A549 treated with AZD9567 at 1 μM for 4 hours (cell line): Measurements from ENCODE around the gene PSME4. TPM values are rescaled to one million over a fixed set of nuclear protein-coding genes. Genes with fewer than 3 reads are reported as not detected.

ENCODE experiments used
- total RNA-seq: library from RNA; stranded (reverse); fragments of 200-300 nt; extraction: Qiagen RNA extraction; gene quantifications from 5 replicates; pipeline ENCODE4 v1.2.3, GENCODE V29; 2022; ENCODE audit not compliant: insufficient read depth

Gene PSME4, protein sequence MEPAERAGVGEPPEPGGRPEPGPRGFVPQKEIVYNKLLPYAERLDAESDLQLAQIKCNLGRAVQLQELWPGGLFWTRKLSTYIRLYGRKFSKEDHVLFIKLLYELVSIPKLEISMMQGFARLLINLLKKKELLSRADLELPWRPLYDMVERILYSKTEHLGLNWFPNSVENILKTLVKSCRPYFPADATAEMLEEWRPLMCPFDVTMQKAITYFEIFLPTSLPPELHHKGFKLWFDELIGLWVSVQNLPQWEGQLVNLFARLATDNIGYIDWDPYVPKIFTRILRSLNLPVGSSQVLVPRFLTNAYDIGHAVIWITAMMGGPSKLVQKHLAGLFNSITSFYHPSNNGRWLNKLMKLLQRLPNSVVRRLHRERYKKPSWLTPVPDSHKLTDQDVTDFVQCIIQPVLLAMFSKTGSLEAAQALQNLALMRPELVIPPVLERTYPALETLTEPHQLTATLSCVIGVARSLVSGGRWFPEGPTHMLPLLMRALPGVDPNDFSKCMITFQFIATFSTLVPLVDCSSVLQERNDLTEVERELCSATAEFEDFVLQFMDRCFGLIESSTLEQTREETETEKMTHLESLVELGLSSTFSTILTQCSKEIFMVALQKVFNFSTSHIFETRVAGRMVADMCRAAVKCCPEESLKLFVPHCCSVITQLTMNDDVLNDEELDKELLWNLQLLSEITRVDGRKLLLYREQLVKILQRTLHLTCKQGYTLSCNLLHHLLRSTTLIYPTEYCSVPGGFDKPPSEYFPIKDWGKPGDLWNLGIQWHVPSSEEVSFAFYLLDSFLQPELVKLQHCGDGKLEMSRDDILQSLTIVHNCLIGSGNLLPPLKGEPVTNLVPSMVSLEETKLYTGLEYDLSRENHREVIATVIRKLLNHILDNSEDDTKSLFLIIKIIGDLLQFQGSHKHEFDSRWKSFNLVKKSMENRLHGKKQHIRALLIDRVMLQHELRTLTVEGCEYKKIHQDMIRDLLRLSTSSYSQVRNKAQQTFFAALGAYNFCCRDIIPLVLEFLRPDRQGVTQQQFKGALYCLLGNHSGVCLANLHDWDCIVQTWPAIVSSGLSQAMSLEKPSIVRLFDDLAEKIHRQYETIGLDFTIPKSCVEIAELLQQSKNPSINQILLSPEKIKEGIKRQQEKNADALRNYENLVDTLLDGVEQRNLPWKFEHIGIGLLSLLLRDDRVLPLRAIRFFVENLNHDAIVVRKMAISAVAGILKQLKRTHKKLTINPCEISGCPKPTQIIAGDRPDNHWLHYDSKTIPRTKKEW (N-terminal part only)
- 39.2 to 49.6 TPM (median 40.8 TPM) in 5 replicates for total RNA-seq

DNA sequence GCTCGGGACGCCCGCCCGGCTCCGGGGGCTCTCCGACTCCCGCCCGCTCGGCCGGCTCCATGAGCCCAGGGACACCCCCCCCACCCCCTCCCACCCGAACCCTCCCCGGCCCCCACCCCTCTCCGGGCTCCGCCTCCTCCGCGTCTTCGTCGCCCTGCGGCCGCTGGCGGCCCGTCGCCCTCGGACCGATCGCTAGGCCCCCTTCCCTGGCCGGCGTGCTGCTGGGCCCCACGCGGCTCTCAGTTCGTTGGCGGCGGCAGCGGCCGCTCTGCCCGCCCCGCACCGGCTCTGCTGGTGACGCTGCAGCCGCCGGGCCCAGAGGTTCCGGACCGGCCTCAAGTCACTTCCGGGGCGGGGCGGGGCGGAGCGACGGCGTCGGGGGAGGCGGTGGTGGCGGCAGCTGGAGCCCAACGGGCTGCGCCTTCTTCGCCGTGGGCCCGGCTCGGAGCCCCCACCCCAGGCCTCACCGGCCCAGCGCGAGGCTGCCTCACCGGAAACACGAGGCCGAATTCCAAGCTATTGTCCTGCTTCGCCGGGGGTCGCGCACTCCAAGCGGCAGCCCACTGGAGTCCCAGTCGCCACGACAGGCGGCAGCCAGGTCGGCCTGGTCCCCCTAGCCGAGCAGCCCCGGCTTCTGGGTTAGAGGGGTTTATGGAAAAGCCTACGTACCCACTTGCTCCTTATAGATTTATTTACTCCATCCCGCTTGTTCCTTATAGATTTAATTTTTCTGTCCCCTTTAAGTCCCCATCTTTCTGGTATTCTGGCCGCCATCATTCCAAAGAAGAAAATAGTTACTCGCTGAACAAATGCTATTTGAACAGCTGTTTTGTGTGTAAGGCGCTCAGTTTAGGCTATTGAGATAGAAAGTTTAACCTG lies at the start of gene PSME4:
Gene PSME4 (minus strand): TSS at position 270 of the 879 bp plus-strand sequence. CDS start 209 bp downstream, at position 61.

DNA sequence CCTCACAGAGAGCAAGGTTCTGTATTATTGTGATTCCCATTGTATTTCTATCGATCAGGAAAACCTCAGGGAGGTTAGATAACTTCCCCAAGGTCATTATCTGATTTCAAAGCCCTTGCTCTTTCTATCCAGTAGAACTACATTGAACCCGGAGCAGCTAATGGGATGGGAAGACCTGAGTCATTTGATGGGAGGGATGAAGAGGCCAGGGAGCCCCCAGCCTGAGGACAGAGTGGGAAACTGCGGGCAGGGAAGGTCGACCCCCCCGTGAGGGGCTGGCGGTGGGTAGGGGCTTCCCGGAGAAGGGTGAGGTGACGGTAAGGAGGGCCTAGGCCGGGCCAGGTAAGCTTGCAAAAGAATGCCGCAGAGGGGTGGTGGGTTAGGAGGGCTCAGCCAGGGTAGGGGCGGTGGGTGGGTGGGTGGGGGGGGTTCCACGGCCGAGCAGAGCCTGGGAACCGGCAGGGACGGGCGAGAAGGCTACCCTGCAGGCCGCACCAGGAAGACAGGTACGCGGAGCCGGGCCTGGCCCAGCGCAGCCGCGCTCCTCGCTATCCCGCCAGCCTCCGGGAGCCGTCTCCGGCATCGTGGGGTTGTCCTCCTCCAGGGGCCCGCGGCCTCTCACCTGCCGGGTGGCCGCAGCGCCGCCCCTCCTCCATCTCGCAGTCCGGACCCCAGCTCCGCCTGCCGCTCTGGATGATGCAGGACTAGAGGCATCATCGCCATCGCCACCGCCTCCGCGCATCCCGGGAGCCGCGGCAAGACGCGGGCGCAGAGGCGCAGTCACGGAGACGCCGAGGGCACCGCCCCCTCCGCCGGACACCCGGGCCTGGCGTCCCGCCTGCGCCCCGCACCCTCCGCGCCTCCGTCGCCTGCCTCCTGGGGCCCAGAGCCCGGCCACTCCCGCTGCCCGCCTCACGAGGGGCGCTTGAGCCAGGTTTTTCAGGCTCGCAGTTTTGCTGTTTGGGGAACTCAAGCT lies 111.3 kb downstream of the PSME4 start, which contains the start of gene GPR75:
Gene GPR75 (minus strand): TSS at position 762 of the 976 bp plus-strand sequence. CDS start 5,211 bp downstream, outside the sequence.

Other genes with a start within 250 kb of the PSME4 start
- 11.3 to 18.3 TPM (median 14.4 TPM) in 5 replicates for gene CHAC2, start 203.2 kb downstream of the PSME4 start, total RNA-seq
- 11.7 to 15.3 TPM (median 14.2 TPM) in 5 replicates for gene ASB3, start 184.0 kb downstream of the PSME4 start, total RNA-seq
- gene ERLEC1, start 183.9 kb downstream of the PSME4 start, total RNA-seq = 50.6 to 62.2 TPM (median 59.8 TPM) in 5 replicates
- 1.4 to 2.2 TPM (median 1.6 TPM) in 5 replicates for gene GPR75, start 111.0 kb downstream of the PSME4 start, total RNA-seq
- gene ACYP2, start 144.6 kb upstream of the PSME4 start, total RNA-seq = 5.9 to 9.2 TPM (median 8.6 TPM) in 5 replicates